Vagina (tissue), 2 donors: ENCODE results near the gene NFILZ.

ENCODE experiments used
- CTCF ChIP-seq, 3 experiments: fragments of 450-650 bp in 2 of 3; fragments of 200-600 bp in 1 of 3; sonication (generic) in 1 of 3; IDR thresholded peaks; one replicate each; pipeline ENCODE4 v1.5.1; 2017 to 2019; ENCODE audit warnings: antibody characterized with exemption in 3 of 3, mild to moderate bottlenecking in 2 of 3, moderate library complexity in 2 of 3
- POLR2A ChIP-seq, 2 donors: fragments of 450-650 bp; IDR thresholded peaks; one replicate each; pipeline ENCODE4 v1.6.1; 2017; ENCODE audit warnings: antibody characterized with exemption in 2 of 2, mild to moderate bottlenecking in 2 of 2, moderate library complexity in 2 of 2

- TF ChIP-seq POLR2A (IDR thresholded peaks at IDR 0.05) (no peak), CTCF (IDR thresholded peaks at IDR 0.05) (no peak)
Measured at GRCh38 chr19:8600816-8601215, 29.6 kb upstream of the NFILZ start.
